ENCODE data around the gene APP.
"Not testable (repeated sequence)": the region's sequence is repeated elsewhere in the genome, so short reads cannot be mapped to it uniquely, and the experiment has no call there.

APP gene

GRCh38 chr21:26091480-26092018 lies 79.0 kb downstream of the APP start:
- TF ChIP-seq CTCF (IDR thresholded peaks at IDR 0.05; ENCODE audit: low read depth, low read length), result peak; percentile 7
- DNase-seq (ENCODE audit: low read depth in 2 of 2), result no peak
- no peak overlapping the region for H3K4me3 ChIP-seq (replicated peaks in 1 of 2; ENCODE audit: low read depth in 2 of 2, low read length in 2 of 2)

- no peak for DNase-seq (ENCODE audit: low read depth in 2 of 2)
- TF ChIP-seq CTCF (IDR thresholded peaks at IDR 0.05; ENCODE audit: low read depth, low read length), result no peak
- H3K4me3 ChIP-seq (replicated peaks in 1 of 2; ENCODE audit: low read depth in 2 of 2, low read length in 2 of 2), result no peak overlapping the region
Observed at GRCh38 chr21:26089730-26090129, 80.8 kb downstream of the APP start.

- no peak overlapping the region for H3K4me3 ChIP-seq (replicated peaks in 1 of 2; ENCODE audit: low read depth in 2 of 2, low read length in 2 of 2)
- TF ChIP-seq CTCF (IDR thresholded peaks at IDR 0.05; ENCODE audit: low read depth, low read length), result no peak
- no peak for DNase-seq (ENCODE audit: low read depth in 2 of 2)
Observed at GRCh38 chr21:26087223-26087918, 83.2 kb downstream of the APP start.

GRCh38 chr21:26085882-26086281 lies 84.7 kb downstream of the APP start:
- DNase-seq (ENCODE audit: low read depth in 2 of 2), result no peak
- H3K4me3 ChIP-seq (replicated peaks in 1 of 2; ENCODE audit: low read depth in 2 of 2, low read length in 2 of 2), result no peak overlapping the region
- no peak for TF ChIP-seq CTCF (IDR thresholded peaks at IDR 0.05; ENCODE audit: low read depth, low read length)

GRCh38 chr21:26085127-26085526 lies 85.4 kb downstream of the APP start:
- TF ChIP-seq CTCF (IDR thresholded peaks at IDR 0.05; ENCODE audit: low read depth, low read length), result no peak
- no peak for DNase-seq (ENCODE audit: low read depth in 2 of 2)
- no peak overlapping the region for H3K4me3 ChIP-seq (replicated peaks in 1 of 2; ENCODE audit: low read depth in 2 of 2, low read length in 2 of 2)

- no peak for DNase-seq (ENCODE audit: low read depth in 2 of 2)
- H3K4me3 ChIP-seq (replicated peaks in 1 of 2; ENCODE audit: low read depth in 2 of 2, low read length in 2 of 2), result no peak overlapping the region
- TF ChIP-seq CTCF (IDR thresholded peaks at IDR 0.05; ENCODE audit: low read depth, low read length), result no peak
Observed at GRCh38 chr21:26082549-26082948, 88.0 kb downstream of the APP start.

- not testable (repeated sequence) for H3K4me3 ChIP-seq (replicated peaks in 1 of 2; ENCODE audit: low read depth in 2 of 2, low read length in 2 of 2); DNase-seq (ENCODE audit: low read depth in 2 of 2)
Observed at GRCh38 chr21:26081175-26081760, 89.3 kb downstream of the APP start.

All from cardiac fibroblast (primary cell).